ENCODE results near the gene FBXL17. TPM values are rescaled to one million over a fixed set of nuclear protein-coding genes. Genes with fewer than 3 reads are reported as not detected.

The FBXL17 gene
- total RNA-seq, 5 donors from 2014 or later (not counting 1 experiment from before 2014, with no cell fraction given) = 20.4 to 30.1 (median 22.1) TPM

- ChIA-PET POLR2A (no interaction called here), CTCF (no interaction called here)
- ATAC-seq (replicated peaks in 1 of 4) (no peak), DNase-seq (no peak)
- Mint-ChIP-seq H3K9me3 (no peaks in the 10 kb centered on the region), H3K27me3 (no peaks in the 10 kb centered on the region), H3K27ac (no peak overlapping the region), H3K4me1 (no peaks in the 10 kb centered on the region), H3K36me3 (no peaks in the 10 kb centered on the region), H3K4me3 (no peak overlapping the region)
- Histone ChIP-seq H3K27ac (ENCODE audit: low read length) (no peak overlapping the region), H3K4me3 (ENCODE audit: control insufficient read depth in 1 of 2, extremely low read depth in 1 of 2, low read length in 1 of 2) (no peak overlapping the region), H3K36me3 (ENCODE audit: control insufficient read depth in 2 of 2, extremely low read depth in 1 of 2, insufficient read depth in 1 of 2, low read length in 1 of 2) (no peaks in the 10 kb centered on the region), H3K9me3 (no peaks in the 10 kb centered on the region), H3K4me1 (ENCODE audit: control insufficient read depth in 1 of 2, extremely low read depth in 1 of 2, insufficient read depth in 2 of 2, low read length in 2 of 2) (no peaks in the 10 kb centered on the region), H3K27me3 (replicated peaks in 1 of 2; ENCODE audit: control insufficient read depth in 2 of 2, extremely low read depth in 1 of 2, insufficient read depth in 2 of 2, low read length in 1 of 2) (no peaks in the 10 kb centered on the region)
- 50% methylated on average over 1 of the region's 4 CpGs for WGBS (ENCODE audit: insufficient coverage)
These were observed 572.5 kb downstream of the FBXL17 start for GRCh38 chr5:107809201-107810034.
